LHCN-M2 (cell line): ENCODE results near the gene MINK1. TPM values are rescaled to one million over a fixed set of nuclear protein-coding genes. Genes with fewer than 3 reads are reported as not detected.
"Not testable (repeated sequence)": the region's sequence is repeated elsewhere in the genome, so short reads cannot be mapped to it uniquely, and the experiment has no call there.

ENCODE experiments used
- DNase-seq: peaks from one replicate; pipeline ENCODE4 v3.0.0-alpha.2; 2012; ENCODE audit warnings: low read depth
- total RNA-seq: library from RNA; depleted of rRNA; stranded (reverse); fragments of >200 nt; gene quantifications from 2 replicates; pipeline ENCODE4 v1.2.3, GENCODE V29; 2014

MINK1 gene
- total RNA-seq, 1 experiment from 2014 or later = 33.6 TPM

DNA sequence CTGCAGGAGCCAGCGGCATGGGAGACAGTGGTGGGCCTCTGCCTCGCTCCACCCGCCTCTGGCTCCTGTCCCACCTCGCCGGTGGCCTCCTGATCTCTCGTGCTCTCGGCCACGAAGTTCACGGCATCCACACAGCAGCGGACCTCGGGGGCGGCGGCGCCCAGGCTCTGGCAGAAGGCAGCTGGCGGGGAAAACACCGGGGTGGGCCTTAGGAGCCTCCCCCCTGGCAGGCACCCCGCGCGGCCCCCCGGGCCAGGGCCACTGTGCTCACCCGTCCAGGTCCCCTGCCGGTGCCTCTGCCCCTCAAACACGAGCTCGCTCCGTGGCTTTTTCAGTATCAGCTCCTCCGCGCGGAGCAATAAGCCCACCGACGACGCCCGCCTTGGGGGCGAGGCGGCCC is 65.8 kb downstream of the MINK1 start:
- DNase-seq = no peak

GRCh38 chr17:4899341-4900230 is 66.4 kb downstream of the MINK1 start, which contains the start of gene C17orf107:
Gene C17orf107 (plus strand): TSS chr17:4899536. CDS start chr17:4899763, 227 bp downstream.
- DNase-seq = no peak

- DNase-seq = no peak
These were observed 67.3 kb downstream of the MINK1 start for GRCh38 chr17:4900231-4901107.

- DNase-seq = no peak
These were observed 68.0 kb downstream of the MINK1 start for GRCh38 chr17:4901108-4901647.

DNA sequence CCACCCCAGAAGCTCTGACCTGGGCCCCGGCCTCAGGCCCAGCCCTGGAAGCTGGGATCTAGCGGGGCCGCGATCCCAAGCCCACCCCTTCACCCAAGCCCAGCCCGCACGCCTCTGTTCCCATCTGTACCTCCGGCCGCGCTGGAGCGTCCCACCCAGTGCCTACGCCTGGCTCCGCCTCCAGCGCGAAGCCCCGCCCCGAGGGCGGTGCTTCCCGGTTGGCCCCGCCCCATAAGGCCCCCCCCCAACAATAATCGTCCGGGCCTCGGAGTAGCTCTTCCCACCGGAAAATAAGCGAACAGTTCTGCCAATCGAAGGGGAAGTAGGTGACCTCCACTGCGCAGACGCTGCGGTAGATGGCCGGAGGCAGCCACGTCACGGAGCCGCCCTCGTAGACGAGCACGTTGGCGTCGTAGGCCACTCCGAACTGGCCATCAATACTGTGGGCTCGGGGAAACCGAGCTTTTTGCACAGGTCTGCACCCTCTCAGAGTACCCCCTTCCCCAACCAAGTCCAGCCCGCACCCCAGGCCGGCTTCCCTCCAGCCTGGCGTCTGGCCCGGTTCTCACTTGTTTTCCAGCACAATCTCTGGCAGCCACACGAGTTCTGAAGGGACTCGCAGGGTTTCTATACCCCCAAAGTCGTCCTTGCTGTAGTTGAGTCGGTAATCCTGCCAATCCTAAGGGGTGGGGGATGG is 68.7 kb downstream of the MINK1 start:
- DNase-seq = no peak

DNA sequence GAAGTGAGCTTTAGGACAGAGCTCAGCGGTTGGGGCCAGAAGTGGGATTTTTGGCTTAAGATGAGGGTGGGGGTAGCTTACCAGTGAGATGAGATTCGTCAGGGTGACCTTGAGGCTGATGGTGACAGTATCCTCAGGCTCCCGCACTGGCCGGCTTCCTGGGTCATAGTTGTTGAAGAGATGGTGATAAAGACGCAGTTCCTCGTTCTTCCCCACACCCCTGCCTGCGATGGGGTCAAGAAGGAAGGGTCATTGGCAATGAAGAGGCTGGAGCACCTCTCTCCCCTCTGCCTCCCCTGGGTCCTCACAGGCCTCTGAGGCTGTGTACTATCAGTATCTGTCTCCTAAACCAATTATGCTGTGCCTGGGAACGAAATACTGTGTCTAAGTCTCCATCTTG is 69.4 kb downstream of the MINK1 start:
- DNase-seq = no peak

DNA sequence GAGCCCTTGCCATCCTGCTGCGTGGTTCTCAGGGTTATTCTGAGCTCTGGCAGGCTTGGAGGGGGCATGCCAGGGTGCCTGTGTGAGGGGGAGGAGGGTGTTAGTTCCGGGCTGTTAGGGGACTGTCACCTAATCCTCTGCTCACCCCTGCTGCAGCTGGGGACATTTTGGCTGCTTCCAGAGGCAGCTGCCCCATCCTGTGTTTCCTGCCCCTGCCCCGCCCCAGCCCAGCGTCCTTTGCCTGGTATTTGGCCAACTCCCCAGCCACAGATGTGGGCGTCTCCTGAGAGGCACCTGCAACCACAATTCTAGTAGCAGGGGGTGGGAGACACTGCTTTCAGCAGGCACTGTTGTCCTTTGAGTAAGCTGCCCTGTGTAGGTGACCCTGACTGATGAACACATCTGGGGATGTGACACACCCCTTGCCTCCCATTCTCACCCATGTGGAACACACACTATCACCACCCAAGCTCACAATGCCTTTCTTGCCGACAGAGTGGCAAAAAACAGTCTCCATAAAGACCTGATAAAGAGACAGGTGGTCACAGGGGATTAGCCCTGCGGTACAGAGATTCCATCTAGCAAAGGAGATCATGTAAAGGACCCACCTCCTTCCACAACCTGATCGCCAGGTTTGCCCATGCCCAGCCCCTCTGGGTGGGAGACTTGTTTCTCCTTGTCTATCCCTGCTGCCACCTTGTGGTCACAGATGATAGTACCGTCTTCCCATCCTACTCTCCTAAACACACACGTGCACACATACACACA is 70.1 kb downstream of the MINK1 start, which contains the start of gene CHRNE:
Gene CHRNE (minus strand): TSS at position 48 of the 768 bp plus-strand sequence. CDS start 35 bp downstream, at position 13.
- DNase-seq = peak; percentile 57

GRCh38 chr17:4906642-4907041 is 73.5 kb downstream of the MINK1 start:
- not testable (repeated sequence) for DNase-seq

GRCh38 chr17:4908301-4908700 is 75.2 kb downstream of the MINK1 start:
- no peak for DNase-seq

- peak; percentile 96 for DNase-seq
These were observed 75.8 kb downstream of the MINK1 start for GRCh38 chr17:4908711-4909496.

- peak; percentile 28 for DNase-seq
These were observed 80.9 kb downstream of the MINK1 start for GRCh38 chr17:4913994-4914393.

GRCh38 chr17:4914551-4914950 is 81.4 kb downstream of the MINK1 start:
- DNase-seq = not testable (repeated sequence)

DNA sequence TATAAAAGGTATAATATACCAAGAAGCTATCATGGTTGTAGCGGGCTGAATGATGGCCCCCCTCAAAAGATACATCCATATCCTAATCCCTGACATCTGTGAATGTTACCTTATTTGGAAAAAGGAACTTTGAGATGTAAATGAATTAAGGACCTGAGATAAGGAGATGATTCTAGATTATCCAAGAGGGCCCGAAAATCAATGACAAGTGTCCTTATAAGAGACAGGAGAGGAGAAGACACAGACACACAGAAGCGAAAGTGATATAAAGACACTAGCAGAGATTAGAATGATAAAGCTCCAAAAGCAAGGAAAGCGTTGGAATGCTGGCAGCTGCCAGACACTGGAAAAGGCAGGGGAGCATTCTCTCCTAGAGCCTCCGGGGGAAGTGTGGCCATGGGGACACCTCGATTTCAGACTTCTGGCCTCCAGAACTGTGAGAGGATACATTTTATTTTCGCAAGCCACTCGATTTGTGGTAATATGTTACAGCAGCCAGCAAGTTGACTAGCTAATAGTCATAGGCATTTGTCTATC is 86.4 kb downstream of the MINK1 start:
- no peak for DNase-seq

GRCh38 chr17:4920351-4921048 is 87.4 kb downstream of the MINK1 start:
- DNase-seq = no peak

DNA sequence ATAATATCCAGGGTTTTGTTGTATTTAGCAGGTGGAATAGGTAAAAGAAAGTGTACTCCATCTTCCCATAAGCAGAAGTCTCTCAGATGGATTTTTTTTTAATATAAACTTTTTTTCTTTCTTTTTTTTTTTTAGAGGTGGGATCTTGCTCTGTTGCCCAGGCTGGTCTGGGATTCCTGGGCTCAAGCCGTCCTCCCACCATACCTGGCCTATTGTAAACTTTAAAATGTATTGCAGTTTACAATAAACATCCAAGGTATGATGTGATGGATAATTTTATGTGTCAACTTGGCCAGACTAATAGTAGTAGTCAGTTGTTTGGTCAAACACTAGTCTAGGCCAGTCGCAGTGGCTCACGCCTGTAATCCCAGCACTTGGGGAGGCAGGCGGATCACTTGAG is 88.2 kb downstream of the MINK1 start:
- no peak for DNase-seq

DNA sequence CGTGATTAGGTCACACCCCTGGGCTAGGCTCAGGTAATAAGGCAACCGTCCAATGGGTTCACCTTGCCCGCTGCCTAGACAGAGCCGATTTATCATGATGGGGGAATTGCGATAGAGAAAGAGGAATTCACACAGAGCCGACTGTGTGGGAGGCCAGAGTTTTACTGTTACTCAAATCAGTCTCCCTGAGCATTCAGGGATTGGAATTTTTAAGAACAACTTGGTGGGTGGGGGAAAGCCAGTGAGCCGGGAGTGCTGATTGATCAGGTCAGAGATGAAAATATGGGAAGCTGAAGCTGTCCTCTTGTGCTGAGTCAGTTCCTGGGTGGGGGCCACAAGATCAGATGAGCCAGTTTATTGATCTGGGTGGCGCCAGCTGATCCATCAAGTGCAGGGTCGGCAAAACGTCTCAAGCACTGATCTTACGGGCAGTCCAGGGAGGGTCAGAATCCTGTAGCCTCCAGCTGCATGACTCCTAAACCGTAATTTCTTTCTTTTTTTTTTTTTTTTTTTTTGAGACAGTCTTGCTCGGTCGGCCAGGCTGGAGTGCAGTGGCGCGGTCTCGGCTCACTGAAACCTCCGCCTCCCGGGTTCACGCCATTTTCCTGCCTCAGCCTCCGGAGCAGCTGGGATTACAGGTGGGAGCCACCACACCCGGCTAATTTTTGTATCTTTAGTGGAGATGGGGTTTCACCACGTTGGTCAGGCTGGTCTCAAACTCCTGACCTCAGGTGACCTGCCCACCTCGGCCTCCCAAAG is 93.6 kb downstream of the MINK1 start:
- DNase-seq = not testable (repeated sequence)

- no peak for DNase-seq
These were observed 95.7 kb downstream of the MINK1 start for GRCh38 chr17:4928881-4929280.

- DNase-seq = no peak
These were observed 98.8 kb downstream of the MINK1 start, which contains the start of gene GP1BA for GRCh38 chr17:4931963-4932362. Gene GP1BA (plus strand): TSS chr17:4932277. CDS start chr17:4932605, 328 bp downstream.
